Measurements from ENCODE around the gene EIF2S1. TPM values are rescaled to one million over a fixed set of nuclear protein-coding genes. Genes with fewer than 3 reads are reported as not detected.
"Not testable (repeated sequence)": the region's sequence is repeated elsewhere in the genome, so short reads cannot be mapped to it uniquely, and the experiment has no call there.

Gene EIF2S1
- total RNA-seq, 1 donor from 2014 or later: 93.1 TPM

DNA sequence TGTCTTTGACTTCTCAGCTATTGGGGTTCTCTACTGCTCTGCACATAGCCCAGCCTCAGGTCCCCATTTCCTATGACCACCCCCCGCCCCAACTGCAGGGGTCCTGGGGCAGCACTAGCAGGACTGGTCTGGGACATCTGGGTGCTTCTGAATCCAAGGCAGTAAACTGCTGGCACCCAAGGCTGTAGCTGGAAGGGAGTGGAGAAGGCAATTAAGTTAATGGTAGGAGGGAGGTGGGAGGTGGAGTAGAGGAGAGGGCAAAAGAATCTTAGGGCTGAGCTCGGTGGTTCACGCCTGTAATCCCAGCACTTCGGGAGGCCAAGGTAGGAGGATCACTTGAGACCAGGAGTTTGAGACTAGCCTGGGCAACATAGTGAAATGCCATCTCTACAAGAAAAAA is 40.3 kb downstream of the EIF2S1 start:
- intact Hi-C loops (cut with DNase I): no loop called here
- DNase-seq (no peak), ATAC-seq (ENCODE audit: poor library complexity) (no peak)

DNA sequence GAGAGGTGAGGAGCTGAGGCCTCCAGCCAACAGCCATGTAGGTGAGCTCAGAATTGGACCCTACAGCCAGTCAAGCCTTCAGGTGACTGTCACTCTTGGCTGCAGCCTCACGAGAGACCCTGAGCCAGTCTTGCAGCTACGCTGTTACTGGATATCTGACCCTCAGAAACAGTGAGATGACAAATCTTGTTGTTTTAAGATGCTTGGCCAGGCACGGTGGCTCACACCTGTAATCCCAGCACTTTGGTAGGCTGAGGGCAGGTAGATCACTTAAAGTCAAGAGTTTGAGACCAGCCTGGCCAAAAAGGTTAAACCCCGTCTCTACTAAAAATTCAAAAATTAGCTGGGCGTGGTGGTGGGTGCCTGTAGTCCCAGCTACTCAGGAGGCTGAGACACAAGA is 45.6 kb downstream of the EIF2S1 start:
- intact Hi-C loops (cut with DNase I): no loop called here
- DNase-seq: no peak
- ATAC-seq (ENCODE audit: poor library complexity): no peak

DNA sequence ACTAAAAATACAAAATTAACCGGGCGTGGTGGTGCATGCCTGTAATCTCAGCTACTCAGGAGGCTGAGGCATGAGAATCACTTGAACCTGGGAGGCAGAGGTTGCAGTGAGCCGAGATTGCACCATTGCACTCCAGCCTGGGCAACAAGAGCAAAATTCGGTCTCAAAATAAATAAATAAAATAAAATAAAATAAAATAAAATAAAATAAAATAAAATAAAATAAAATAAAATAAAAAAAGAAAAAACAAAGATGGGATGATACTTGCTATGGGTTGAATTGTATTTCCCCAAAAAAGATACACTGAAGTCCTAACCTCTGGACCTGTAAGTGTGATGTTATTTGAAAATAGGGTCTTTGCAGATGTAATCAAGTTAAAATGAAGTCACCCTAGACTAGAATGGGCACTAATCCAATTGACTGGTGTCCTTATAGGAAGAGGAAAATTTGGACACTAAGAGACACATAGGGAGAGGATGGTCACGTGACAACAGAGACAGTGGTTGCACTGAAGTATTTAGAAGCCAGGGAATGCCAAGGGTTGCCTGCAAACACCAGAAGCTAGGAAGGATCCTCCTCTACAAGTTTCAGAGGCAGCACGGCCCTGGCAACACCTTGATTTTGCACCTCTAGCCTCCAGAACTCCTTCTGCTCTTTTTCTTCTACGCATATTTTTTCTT is 48.1 kb downstream of the EIF2S1 start:
- intact Hi-C loops (cut with DNase I); ATAC-seq (ENCODE audit: poor library complexity); DNase-seq: not testable (repeated sequence)

DNA sequence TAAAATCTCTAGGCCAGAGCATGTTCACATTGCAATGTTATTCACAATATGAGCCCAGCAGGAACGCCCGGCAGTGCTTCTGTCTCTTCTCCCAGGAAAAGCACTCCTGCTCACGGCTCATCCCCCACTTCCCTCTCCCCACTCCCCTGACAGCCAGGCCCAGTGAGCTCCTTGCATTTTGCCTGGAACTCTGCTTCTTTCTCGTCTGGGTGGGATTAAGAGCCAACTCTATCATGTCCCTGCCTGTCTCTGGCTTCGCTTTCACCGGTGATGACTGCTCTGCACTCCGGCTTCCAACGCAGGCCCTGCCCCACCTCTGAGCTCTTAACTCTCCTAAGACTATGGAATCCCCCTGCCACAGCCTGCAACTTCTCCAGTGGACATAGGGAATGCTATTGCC is 49.3 kb downstream of the EIF2S1 start:
- ATAC-seq (ENCODE audit: poor library complexity): no peak
- no peak for DNase-seq
- intact Hi-C loops (cut with DNase I): no loop called here

DNA sequence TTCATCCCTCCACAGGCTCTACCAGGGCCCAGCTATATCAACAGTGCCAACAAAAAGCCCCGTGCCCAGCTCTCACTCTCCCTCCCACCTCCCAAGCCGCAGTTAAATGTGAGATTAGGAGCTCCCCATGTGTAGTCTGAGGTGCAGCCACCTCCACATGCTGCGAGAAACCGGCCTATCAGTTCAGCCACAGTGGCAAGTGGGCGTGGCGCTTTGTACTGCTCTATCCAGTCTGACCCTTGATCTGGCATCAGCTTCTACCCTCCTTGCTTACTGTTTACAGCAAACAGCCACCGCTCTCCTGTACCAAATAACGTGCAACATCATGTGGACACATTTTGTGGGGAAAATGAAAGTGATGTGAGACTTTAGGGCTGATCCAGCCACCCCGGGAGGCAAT is 50.2 kb downstream of the EIF2S1 start:
- DNase-seq (no peak), ATAC-seq (ENCODE audit: poor library complexity) (no peak)
- intact Hi-C loops (cut with DNase I): no loop called here

DNA sequence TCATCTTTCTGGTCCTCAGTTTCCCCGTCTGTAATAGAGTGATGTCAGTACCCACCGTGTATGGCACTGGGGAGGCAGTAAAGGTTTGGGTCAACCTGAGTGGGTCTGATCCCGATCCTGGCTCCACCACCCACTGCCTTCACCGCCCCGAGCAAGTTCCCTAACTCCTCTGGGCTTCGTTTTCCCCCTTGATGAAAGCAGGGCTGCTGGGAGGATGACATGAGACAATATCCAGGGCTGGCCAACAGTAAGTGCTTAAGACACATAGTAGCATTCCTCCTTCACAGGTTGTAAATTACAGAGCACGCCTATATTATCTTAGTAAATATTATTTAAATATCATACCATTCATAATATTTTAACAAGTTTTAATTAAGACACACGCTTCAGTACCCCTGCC is 51.2 kb downstream of the EIF2S1 start:
- DNase-seq (no peak), ATAC-seq (ENCODE audit: poor library complexity) (no peak)
- intact Hi-C loops (cut with DNase I): no loop called here

DNA sequence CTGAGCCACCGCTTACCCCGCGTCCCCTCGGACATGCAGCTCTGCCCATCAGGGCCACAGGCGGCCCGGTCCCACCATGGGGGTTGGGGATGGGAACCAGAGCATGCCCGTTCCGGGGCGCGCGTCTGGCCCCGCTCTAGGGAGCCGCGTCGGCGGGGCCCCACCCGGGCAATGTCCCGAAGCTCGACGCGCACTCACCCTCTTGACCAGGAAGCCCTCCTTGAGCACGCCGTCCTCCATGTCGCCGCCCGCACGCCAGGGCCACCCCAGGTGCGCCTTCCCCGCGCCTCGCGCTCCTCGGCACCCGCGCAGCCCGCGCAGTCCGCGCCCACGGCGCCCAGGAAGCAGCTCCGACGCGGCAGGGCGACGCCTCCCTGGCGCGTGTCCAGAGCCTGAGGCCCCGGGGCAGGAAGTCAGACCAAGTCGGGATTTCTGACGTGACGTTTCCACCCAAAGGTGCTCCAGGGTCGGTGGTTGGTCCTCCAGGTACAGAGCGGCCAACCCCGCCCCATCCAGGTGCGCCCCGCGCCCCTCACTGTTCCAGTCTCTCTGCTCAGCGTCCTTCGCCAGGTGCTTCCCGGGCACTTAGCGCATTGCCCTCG is 51.8 kb downstream of the EIF2S1 start, which contains the start of gene PLEK2:
Gene PLEK2, minus strand, starts transcription at position 346 of the 602 bp plus-strand sequence. Its CDS starts 106 bp downstream, at position 240.
- DNase-seq (peak; percentile 52), ATAC-seq (ENCODE audit: poor library complexity) (peak; percentile 55)
- intact Hi-C loops (cut with DNase I): no loop called here

DNA sequence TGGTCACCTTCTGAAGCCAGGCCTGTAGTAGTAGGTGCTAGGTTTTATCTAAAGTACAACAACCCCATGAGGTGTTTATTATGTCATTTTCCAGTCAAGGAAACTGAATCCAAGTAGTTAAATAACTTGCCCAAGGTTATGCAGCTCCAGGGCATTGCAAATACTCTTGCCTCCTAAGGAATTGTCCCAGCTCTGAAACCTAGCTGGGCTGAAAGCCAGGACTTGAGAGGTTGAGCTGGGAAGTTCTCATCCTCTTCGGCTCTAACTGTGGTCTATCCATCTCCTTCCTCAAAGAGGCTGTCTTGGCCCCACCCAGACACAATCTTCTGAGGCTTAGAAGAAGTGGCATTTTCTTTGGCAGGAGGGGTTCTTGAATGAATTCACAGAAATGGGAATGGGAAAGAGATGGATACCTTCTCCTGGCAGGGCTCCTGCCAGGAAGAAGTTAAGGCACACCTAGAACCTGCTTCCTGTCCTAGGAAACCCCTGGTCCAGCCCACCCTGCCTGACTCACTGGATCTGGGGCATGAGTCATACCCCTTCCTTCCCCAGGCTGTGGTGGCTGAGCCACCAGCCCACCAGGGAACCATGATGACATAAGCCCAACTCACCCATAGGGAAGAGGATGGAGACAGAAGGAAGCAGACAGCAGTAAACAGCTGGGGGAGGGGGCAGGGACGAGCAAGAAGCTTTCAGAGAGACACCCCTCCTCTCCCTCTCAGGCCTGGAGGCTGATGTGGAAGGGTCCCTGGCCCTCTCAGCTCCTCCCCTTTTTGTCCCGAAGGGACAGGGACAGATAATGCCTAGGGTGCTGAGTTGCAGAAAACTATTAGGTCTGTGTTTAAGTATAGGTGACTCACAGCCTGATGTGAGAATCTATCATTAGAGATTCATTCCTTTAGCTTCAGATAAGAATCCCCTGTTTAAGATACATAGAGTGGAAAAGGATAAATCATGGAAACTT is 54.0 kb downstream of the EIF2S1 start:
- DNase-seq (no peak), ATAC-seq (ENCODE audit: poor library complexity) (no peak)
- intact Hi-C loops (cut with DNase I): no loop called here

DNA sequence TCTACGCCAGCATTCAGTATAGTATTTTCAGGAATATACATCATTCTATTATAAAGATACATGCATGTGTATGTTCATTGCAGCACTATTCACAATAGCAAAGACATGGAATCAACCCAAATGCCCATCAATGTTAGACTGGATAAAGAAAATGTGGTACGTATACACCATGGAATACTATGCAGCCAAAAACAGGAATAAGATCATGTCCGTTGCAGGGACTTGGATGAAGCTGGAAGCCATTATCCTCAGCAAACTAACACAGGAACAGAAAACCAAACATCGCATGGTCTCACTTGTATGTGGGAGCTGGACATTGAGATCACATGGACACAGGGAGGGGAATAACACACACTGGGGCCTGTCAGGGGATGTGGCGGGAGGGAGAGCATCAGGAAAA is 55.5 kb downstream of the EIF2S1 start:
- DNase-seq; intact Hi-C loops (cut with DNase I); ATAC-seq (ENCODE audit: poor library complexity): not testable (repeated sequence)

DNA sequence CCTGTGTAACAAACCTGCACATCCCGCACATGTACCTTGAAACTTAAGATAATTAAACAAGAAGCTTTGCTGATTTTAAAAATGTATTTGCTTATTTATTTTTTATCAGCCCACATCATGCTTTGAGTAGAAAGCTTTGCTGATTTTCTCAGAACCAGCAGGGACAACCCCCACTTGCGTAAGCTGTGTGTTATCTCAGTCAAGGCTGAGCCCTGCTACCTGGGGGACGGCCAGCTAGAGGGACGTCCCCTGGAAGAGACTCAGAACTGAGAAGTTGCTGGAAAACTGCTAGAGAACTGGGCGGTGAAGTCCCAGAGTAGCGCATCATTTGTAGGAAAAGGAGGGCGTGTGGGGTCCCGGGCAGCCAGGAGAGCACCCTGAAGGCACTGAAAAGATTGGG is 56.0 kb downstream of the EIF2S1 start:
- intact Hi-C loops (cut with DNase I): no loop called here
- DNase-seq: no peak
- ATAC-seq (ENCODE audit: poor library complexity): no peak

DNA sequence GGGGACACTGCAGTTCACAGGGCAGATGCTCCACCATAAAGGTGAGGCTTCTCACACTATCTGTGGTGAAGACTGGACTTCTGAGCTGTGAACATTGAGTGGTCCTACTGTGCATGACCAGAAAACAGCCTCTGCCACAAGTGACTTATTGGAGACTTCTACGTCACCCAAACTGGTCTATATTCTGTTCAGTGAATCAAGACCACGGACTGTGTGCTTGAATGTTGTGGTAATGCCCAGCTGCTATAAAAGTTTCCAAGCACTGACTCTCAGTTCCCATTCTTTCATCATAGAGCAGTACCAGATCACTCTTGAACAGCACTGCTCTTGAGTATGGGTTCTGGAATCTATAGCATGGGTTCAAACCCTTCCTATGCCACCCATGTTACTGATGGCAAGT is 56.7 kb downstream of the EIF2S1 start:
- intact Hi-C loops (cut with DNase I): no loop called here
- DNase-seq (no peak), ATAC-seq (ENCODE audit: poor library complexity) (no peak)

DNA sequence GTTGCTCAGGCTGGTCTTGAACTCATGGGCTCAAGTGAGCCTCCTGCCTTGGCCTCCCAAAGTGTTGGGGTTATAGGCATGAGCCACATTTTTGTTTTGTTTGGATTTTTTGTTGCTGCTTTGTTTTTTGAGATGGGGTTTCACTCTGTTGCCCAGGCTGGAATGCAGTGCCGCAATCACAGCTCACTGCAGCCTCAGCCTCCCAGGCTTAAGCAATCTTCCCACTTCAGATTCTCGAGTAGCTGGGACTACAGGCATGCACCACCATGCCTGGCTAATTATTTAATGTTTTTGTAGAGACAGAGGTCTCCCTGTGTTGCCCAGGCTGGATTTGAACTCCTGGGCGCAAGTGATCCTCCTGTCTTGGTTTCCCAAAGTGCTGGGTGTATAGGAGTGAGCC is 57.5 kb downstream of the EIF2S1 start:
- intact Hi-C loops (cut with DNase I): no loop called here
- DNase-seq (no peak), ATAC-seq (ENCODE audit: poor library complexity) (no peak)

DNA sequence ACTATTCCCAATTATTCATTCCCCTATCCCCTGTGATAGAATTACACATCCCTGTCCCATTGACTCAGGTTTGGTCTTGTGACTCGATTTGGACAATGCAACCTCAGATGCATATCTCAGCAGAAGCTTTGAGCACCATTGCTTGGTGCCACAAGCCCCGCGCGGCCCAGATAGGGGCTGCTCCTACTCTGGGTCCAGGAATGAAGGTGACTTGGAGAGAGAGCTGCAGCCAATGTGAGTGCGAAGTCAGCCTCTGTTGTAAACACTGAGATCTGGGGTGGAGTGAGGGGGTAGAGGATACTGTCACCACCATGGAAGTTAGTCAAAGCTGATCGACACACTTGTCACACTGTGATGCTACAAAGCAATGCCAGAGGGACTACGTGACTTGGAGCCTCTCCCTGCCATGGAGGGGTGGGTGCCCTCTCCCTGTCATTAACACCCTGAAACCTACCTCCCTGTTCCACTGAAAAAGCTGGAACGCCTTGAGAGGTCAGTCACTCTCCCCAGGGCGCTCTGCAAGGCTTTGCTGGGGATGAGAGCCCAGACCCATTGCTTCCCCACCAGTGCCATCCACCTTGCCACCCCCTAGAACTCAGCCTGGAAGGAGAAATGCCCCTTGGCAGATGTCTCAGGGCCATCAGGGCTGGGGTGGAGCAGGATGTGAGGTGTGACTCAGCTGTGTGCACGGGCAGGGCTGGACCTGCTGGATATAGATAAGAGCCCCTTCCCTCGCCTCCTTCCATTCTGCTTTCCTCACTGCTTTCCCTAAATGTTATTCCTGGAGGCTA is 58.5 kb downstream of the EIF2S1 start:
- ATAC-seq (ENCODE audit: poor library complexity) (no peak), DNase-seq (no peak)
- intact Hi-C loops (cut with DNase I): no loop called here

DNA sequence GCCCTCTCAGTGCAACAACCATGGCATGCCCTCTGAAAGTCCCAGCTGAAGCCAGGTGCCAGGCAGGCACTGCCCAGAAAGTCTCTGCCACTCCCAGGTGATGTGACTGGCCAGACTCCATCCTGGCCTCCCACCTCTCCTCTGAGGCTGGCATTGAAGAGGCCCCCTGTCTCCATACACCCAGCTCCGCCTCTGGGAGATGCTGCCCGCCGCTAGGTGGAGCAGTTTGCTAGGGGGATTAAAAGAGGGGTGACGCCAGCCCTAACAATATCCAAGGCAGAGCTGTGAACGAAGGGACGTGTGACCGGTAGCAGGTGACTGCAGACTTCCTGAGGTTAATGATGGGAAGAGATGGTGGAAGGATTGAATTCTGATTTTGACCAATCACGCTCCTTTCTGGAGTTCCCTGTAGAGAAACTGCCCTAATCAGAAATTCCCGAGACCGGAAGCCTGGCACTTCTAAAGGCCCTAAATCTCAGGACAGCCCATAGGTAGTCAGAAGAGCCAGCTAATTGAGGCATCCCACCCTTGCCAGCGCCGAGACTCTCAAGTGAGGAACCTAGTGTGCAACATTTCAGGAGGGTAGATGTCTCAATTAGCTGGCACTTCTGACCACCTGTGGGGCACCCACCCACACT is 60.1 kb downstream of the EIF2S1 start:
- ATAC-seq (ENCODE audit: poor library complexity): peak; percentile 49
- no peak for DNase-seq
- intact Hi-C loops (cut with DNase I): no loop called here

DNA sequence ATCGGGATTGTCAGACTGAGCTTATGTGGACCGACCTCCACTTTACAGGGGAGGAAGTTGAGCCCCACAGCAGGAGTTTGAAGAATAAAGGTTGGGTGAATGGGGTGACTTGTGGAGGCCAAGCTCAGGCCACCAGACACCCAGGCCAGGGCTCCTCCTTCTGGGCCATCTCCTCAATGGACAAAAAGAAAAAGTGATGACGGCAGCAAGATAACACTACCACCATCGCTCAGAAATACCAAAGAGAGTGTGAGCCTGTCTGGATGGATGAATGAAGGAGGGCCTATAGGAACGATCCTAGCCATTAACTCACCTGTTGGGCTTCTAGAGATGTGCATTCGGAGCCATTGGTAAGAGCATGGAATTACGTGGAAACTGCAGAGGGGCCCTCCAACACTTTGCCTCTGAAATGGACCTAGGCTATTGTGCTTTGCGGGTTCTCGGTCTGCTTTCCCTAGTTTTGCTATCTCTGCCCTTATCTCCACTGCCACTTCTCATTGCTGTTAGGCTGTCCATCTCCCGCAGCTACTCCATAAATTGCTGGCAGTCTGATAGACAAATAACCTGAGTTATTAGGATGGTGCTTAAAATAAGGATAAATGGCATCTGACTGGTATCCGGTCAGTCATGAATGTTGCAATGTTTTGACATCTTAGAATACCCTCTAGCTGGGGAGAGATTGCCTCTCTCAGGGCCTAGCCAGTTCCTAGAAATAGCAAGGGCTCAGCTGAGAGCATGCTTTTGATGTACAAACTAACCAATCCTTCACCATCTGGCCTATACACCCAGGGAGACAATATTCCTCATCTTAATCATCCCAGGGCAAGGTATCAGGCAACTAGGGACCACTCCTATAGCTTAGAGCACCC is 61.5 kb downstream of the EIF2S1 start:
- no peak for DNase-seq
- intact Hi-C loops (cut with DNase I): no loop called here
- ATAC-seq (ENCODE audit: poor library complexity): no peak

DNA sequence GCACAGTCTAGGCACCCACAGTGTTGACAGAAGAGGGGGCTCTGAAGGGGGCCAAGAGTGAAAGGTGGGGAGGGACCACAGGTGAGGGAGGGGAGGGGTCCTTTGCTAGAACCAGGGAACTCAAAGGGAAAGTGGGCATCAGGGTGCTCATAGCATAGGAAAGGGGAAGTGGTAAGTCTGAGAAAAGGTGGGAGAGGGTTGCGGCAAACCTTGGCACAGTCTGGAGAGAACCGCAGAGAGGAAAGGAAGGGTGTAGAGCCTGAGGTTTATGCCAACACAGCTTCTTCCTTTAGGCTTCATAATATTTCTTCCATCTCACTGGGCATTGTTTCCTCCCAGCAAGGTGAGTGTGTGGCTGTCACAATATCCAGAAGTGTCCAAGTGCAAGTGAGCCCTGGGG is 63.3 kb downstream of the EIF2S1 start:
- no peak for DNase-seq
- ATAC-seq (ENCODE audit: poor library complexity): no peak
- intact Hi-C loops (cut with DNase I): no loop called here

DNA sequence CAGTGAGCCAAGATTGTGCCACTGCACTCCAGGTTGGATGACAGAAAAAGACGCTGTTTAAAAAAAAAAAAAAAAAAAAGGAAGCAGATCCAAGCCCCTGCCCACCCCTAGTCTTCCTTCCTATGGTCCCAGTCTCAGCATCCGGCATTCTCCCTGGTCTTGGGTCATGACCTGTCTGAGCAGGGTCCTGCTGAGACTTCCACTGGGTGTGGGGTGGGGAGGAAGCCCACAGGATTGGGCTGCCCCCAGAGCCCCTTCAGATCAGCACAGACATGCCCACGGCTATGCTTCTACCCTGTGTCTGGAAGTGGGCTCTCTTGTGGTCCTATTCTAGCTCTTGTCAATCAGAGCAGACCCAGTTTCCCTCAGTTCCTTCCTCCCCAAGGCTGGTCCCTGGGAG is 64.4 kb downstream of the EIF2S1 start:
- ATAC-seq (ENCODE audit: poor library complexity) (no peak), DNase-seq (no peak)
- intact Hi-C loops (cut with DNase I): loop anchor here (2.0 kb wide), 1 partner anchor 146 kb away; no protein-coding TSS in a partner anchor

All from Right ventricle myocardium superior (tissue), 1 donor.